Natural killer cell (primary cell): ENCODE measurements around the gene LEMD3. TPM values are rescaled to one million over a fixed set of nuclear protein-coding genes. Genes with fewer than 3 reads are reported as not detected.
A peak's percentile ranks its signal among the peaks of the same experiment; 100 is the strongest.

Experiments used
- ATAC-seq, 3 donors: fragments of 150-1000 bp in 2 of 3; fragments of 200-7000 bp in 1 of 3; cut with Tn5 transposase; 1 replicate in 1 of 3; 2 replicates in 2 of 3; pipeline ENCODE4 v1.10.0; 2021; ENCODE audit warnings: mild to moderate bottlenecking in 2 of 3, moderate library complexity in 2 of 3
- DNase-seq, 2 donors: peaks; one replicate each; pipeline versions ENCODE4 v3.0.0 to v3.0.0-alpha.2; 2013 to 2021; ENCODE audit warnings: mixed read lengths in 1 of 2
- H3K27ac ChIP-seq: one replicate; pipeline ENCODE4 v1.5.1; 2013; ENCODE audit warnings: mild to moderate bottlenecking, low read length
- H3K27me3 ChIP-seq: one replicate; pipeline ENCODE4 v1.6.1; 2013; ENCODE audit warnings: low read length; ENCODE audit not compliant: control insufficient read depth, insufficient read depth
- H3K36me3 ChIP-seq: one replicate; pipeline ENCODE4 v1.6.1; 2013; ENCODE audit warnings: low read length; ENCODE audit not compliant: control insufficient read depth, insufficient read depth
- H3K4me1 ChIP-seq: one replicate; pipeline ENCODE4 v1.6.1; 2013; ENCODE audit warnings: low read length; ENCODE audit not compliant: control insufficient read depth, insufficient read depth
- H3K4me3 ChIP-seq: one replicate; pipeline ENCODE4 v1.5.1; 2013; ENCODE audit warnings: low read length
- H3K9me3 ChIP-seq: one replicate; pipeline ENCODE4 v1.6.1; 2013; ENCODE audit warnings: low read length; ENCODE audit not compliant: control insufficient read depth, insufficient read depth
- H3K27ac Mint-ChIP-seq, 2 donors: one replicate each; pipeline ENCODE4 v1.8.0; 2022; ENCODE audit warnings: mild to moderate bottlenecking in 2 of 2, mixed read lengths in 2 of 2, moderate library complexity in 1 of 2
- H3K27me3 Mint-ChIP-seq, 2 donors: one replicate each; pipeline ENCODE4 v1.8.0; 2022; ENCODE audit warnings: low read depth in 2 of 2, mixed read lengths in 2 of 2
- H3K36me3 Mint-ChIP-seq: one replicate; pipeline ENCODE4 v1.8.0; 2022; ENCODE audit warnings: mixed read lengths
- H3K4me1 Mint-ChIP-seq, 2 donors: one replicate each; pipeline ENCODE4 v1.8.0; 2022; ENCODE audit warnings: mixed read lengths in 2 of 2
- H3K4me3 Mint-ChIP-seq: one replicate; pipeline ENCODE4 v1.8.0; 2022; ENCODE audit warnings: mild to moderate bottlenecking, moderate library complexity, mixed read lengths
- H3K9me3 Mint-ChIP-seq, 2 donors: one replicate each; pipeline ENCODE4 v1.8.0; 2022; ENCODE audit warnings: mixed read lengths in 2 of 2
- CTCF ChIP-seq: fragments of 200-600 bp; IDR thresholded peaks from one replicate; pipeline ENCODE4 v1.8.0; 2022; ENCODE audit warnings: antibody characterized with exemption
- WGBS: methylation state at CpG from one replicate; pipeline ENCODE4 v1.1.7; 2013; ENCODE audit warnings: missing lambda C conversion rate; ENCODE audit not compliant: insufficient coverage; 5-methylcytosine and 5-hydroxymethylcytosine counted together
- intact Hi-C: fragments of 100-400 bp; cut with micrococcal nuclease; formaldehyde crosslinking; loops from one replicate; pipeline ENCODE4 v1.14.2; 2022
- total RNA-seq, 4 donors: library from RNA; stranded (reverse); fragments of 120-200 nt in 1 of 4; gene quantifications; one replicate each; pipeline versions ENCODE4 v1.2.3 to v1.2.4, GENCODE V29; 2013 to 2022

LEMD3 gene
- total RNA-seq, 3 donors from 2014 or later (not counting 1 experiment from before 2014, with no cell fraction given): 67.3 to 76.2 (median 71.1) TPM

- DNase-seq: no peak
- peak overlapping the region in 1 of 2 donors; percentile 67 for H3K27ac Mint-ChIP-seq
- H3K4me3 Mint-ChIP-seq: peak overlapping the region; percentile 52
- H3K4me1 ChIP-seq: peaks cover 10% of the 10 kb centered on the region
- H3K36me3 Mint-ChIP-seq: no peaks in the 10 kb centered on the region
- H3K27me3 Mint-ChIP-seq: no peaks in the 10 kb centered on the region
- H3K9me3 Mint-ChIP-seq: peaks cover 2 to 3% of the 10 kb centered on the region in 2 donors
- no peak overlapping the region for H3K4me3 ChIP-seq
- peaks cover 84 to 87% of the 10 kb centered on the region in 2 donors for H3K4me1 Mint-ChIP-seq
- no peaks in the 10 kb centered on the region for H3K27me3 ChIP-seq
- TF ChIP-seq CTCF: no peak
- WGBS: 41% methylated on average over 9 of the region's 9 CpGs
- H3K36me3 ChIP-seq: peaks cover 2% of the 10 kb centered on the region
- H3K27ac ChIP-seq: no peak overlapping the region
- intact Hi-C loops: no loop called here
- peaks cover 6% of the 10 kb centered on the region for H3K9me3 ChIP-seq
- ATAC-seq: no peak
Observed at GRCh38 chr12:65192963-65193516, 23.7 kb downstream of the LEMD3 start.

GRCh38 chr12:65194949-65195348 is 25.6 kb downstream of the LEMD3 start:
- peaks cover 2% of the 10 kb centered on the region for H3K36me3 ChIP-seq
- no peak for TF ChIP-seq CTCF
- Mint-ChIP-seq H3K36me3 (no peaks in the 10 kb centered on the region), H3K9me3 (peaks cover 2 to 3% of the 10 kb centered on the region in 2 donors), H3K27me3 (no peaks in the 10 kb centered on the region), H3K4me1 (peaks cover 65 to 68% of the 10 kb centered on the region in 2 donors), H3K4me3 (no peak overlapping the region), H3K27ac (no peak overlapping the region)
- no peak for ATAC-seq
- no peak overlapping the region for H3K4me3 ChIP-seq
- intact Hi-C loops: no loop called here
- DNase-seq: no peak
- H3K27ac ChIP-seq: no peak overlapping the region
- WGBS: 94% methylated on average over 3 of the region's 4 CpGs
- peaks cover 6% of the 10 kb centered on the region for H3K9me3 ChIP-seq
- H3K27me3 ChIP-seq: no peaks in the 10 kb centered on the region
- H3K4me1 ChIP-seq: peaks cover 10% of the 10 kb centered on the region

- 83% methylated on average over 2 of the region's 2 CpGs for WGBS
- H3K4me1 Mint-ChIP-seq: peaks cover 64 to 67% of the 10 kb centered on the region in 2 donors
- Histone ChIP-seq H3K9me3 (peaks cover 6% of the 10 kb centered on the region), H3K27me3 (no peaks in the 10 kb centered on the region), H3K27ac (no peak overlapping the region), H3K4me1 (peaks cover 10% of the 10 kb centered on the region), H3K4me3 (no peak overlapping the region), H3K36me3 (peaks cover 2% of the 10 kb centered on the region)
- no peak overlapping the region for H3K4me3 Mint-ChIP-seq
- H3K27ac Mint-ChIP-seq: peak overlapping the region; percentile 87 to 89
- TF ChIP-seq CTCF: no peak
- H3K36me3 Mint-ChIP-seq: no peaks in the 10 kb centered on the region
- no peaks in the 10 kb centered on the region for H3K27me3 Mint-ChIP-seq
- H3K9me3 Mint-ChIP-seq: peaks cover 2 to 3% of the 10 kb centered on the region in 2 donors
- DNase-seq (no peak), ATAC-seq (no peak)
- intact Hi-C loops: no loop called here
Observed at GRCh38 chr12:65195387-65196055, 26.1 kb downstream of the LEMD3 start.
